Adipocyte (in vitro differentiated cells): ENCODE measurements around the gene LTF.

Experiments
- DNase-seq: peaks from one replicate; pipeline ENCODE4 v3.0.0-alpha.2; 2015; ENCODE audit warnings: low read depth
- H3K27me3 ChIP-seq: replicated peaks from 2 replicates; pipeline ENCODE4 v1.7.0; 2013; ENCODE audit warnings: mild to moderate bottlenecking, low read length, moderate library complexity; ENCODE audit not compliant: control insufficient read depth, insufficient read depth
- H3K36me3 ChIP-seq: 2 replicates; pipeline ENCODE4 v1.7.0; 2013; ENCODE audit warnings: low read length, mild to moderate bottlenecking, moderate library complexity; ENCODE audit not compliant: control insufficient read depth, insufficient read depth, severe bottlenecking
- H3K4me1 ChIP-seq: 2 replicates; pipeline ENCODE4 v1.7.0; 2013; ENCODE audit warnings: mild to moderate bottlenecking, low read length, moderate library complexity; ENCODE audit not compliant: control insufficient read depth, insufficient read depth
- H3K4me3 ChIP-seq: 2 replicates; pipeline ENCODE4 v1.7.0; 2013; ENCODE audit warnings: mild to moderate bottlenecking, low read length, moderate library complexity
- H3K9ac ChIP-seq: 2 replicates; pipeline ENCODE4 v1.7.0; 2013; ENCODE audit warnings: mild to moderate bottlenecking, low read length, moderate library complexity
- H3K9me3 ChIP-seq: 2 replicates; pipeline ENCODE4 v1.7.0; 2013; ENCODE audit warnings: mild to moderate bottlenecking, low read length, moderate library complexity; ENCODE audit not compliant: control insufficient read depth

LTF gene

GRCh38 chr3:46464326-46465195 lies at the start of gene LTF:
Gene LTF (minus strand): TSS chr3:46464905. CDS start chr3:46464867, 38 bp downstream.
- no peak for DNase-seq
- H3K4me1 ChIP-seq = peaks cover 32% of the 10 kb centered on the region

GRCh38 chr3:46512191-46512749 lies 47.6 kb upstream of the LTF start:
- no peak for DNase-seq
- Histone ChIP-seq H3K27me3 (no peaks in the 10 kb centered on the region), H3K4me3 (no peak overlapping the region), H3K36me3 (no peaks in the 10 kb centered on the region), H3K4me1 (no peaks in the 10 kb centered on the region), H3K9ac (no peak overlapping the region), H3K9me3 (no peaks in the 10 kb centered on the region)

More at GRCh38 chr3:46464326-46465195, at the start of gene LTF:
- peaks cover 12% of the 10 kb centered on the region for H3K9me3 ChIP-seq
- no peak within 1 kb of the TSS for H3K9ac ChIP-seq
- H3K27me3 ChIP-seq = peaks cover 62% of the 10 kb centered on the region
- H3K36me3 ChIP-seq = no peaks in the 10 kb centered on the region
- H3K4me3 ChIP-seq = no peak within 1 kb of the TSS

GRCh38 chr3:46509661-46510187 lies 45.0 kb upstream of the LTF start:
- no peak for DNase-seq
- H3K36me3 ChIP-seq = no peaks in the 10 kb centered on the region
- H3K9ac ChIP-seq = no peak overlapping the region
- H3K9me3 ChIP-seq = no peaks in the 10 kb centered on the region
- no peak overlapping the region for H3K4me3 ChIP-seq
- no peaks in the 10 kb centered on the region for H3K4me1 ChIP-seq
- H3K27me3 ChIP-seq = no peaks in the 10 kb centered on the region

- no peak for DNase-seq
- Histone ChIP-seq H3K9ac (no peak overlapping the region), H3K9me3 (no peaks in the 10 kb centered on the region), H3K4me3 (no peak overlapping the region), H3K4me1 (no peaks in the 10 kb centered on the region), H3K27me3 (no peaks in the 10 kb centered on the region), H3K36me3 (no peaks in the 10 kb centered on the region)
Measured at GRCh38 chr3:46508850-46509591, 44.3 kb upstream of the LTF start.

- no peak overlapping the region for H3K4me3 ChIP-seq
- no peaks in the 10 kb centered on the region for H3K27me3 ChIP-seq
- no peak overlapping the region for H3K9ac ChIP-seq
- no peaks in the 10 kb centered on the region for H3K9me3 ChIP-seq
- DNase-seq = no peak
- no peaks in the 10 kb centered on the region for H3K4me1 ChIP-seq
- no peaks in the 10 kb centered on the region for H3K36me3 ChIP-seq
Measured at GRCh38 chr3:46506526-46506925, 41.8 kb upstream of the LTF start.

GRCh38 chr3:46505953-46506352 lies 41.2 kb upstream of the LTF start:
- Histone ChIP-seq H3K4me3 (no peak overlapping the region), H3K36me3 (no peaks in the 10 kb centered on the region), H3K4me1 (no peaks in the 10 kb centered on the region), H3K9me3 (no peaks in the 10 kb centered on the region), H3K9ac (no peak overlapping the region), H3K27me3 (no peaks in the 10 kb centered on the region)
- no peak for DNase-seq

- H3K9ac ChIP-seq = no peak overlapping the region
- DNase-seq = no peak
- H3K27me3 ChIP-seq = no peaks in the 10 kb centered on the region
- no peaks in the 10 kb centered on the region for H3K9me3 ChIP-seq
- peaks cover 5% of the 10 kb centered on the region for H3K4me1 ChIP-seq
- H3K4me3 ChIP-seq = no peak overlapping the region
- no peaks in the 10 kb centered on the region for H3K36me3 ChIP-seq
Measured at GRCh38 chr3:46504789-46505188, 40.1 kb upstream of the LTF start.

GRCh38 chr3:46503200-46503874 lies 38.6 kb upstream of the LTF start:
- Histone ChIP-seq H3K9me3 (no peaks in the 10 kb centered on the region), H3K4me3 (no peak overlapping the region), H3K36me3 (no peaks in the 10 kb centered on the region), H3K9ac (no peak overlapping the region), H3K4me1 (peaks cover 5% of the 10 kb centered on the region), H3K27me3 (peaks cover 10% of the 10 kb centered on the region)
- no peak for DNase-seq

GRCh38 chr3:46501702-46502101 lies 37.0 kb upstream of the LTF start:
- no peaks in the 10 kb centered on the region for H3K36me3 ChIP-seq
- no peak overlapping the region for H3K4me3 ChIP-seq
- no peak overlapping the region for H3K9ac ChIP-seq
- peaks cover 5% of the 10 kb centered on the region for H3K4me1 ChIP-seq
- DNase-seq = no peak
- peaks cover 10% of the 10 kb centered on the region for H3K27me3 ChIP-seq
- H3K9me3 ChIP-seq = no peaks in the 10 kb centered on the region

GRCh38 chr3:46500656-46501635 lies 36.2 kb upstream of the LTF start:
- no peak overlapping the region for H3K9ac ChIP-seq
- H3K4me3 ChIP-seq = no peak overlapping the region
- H3K27me3 ChIP-seq = peaks cover 10% of the 10 kb centered on the region
- no peaks in the 10 kb centered on the region for H3K9me3 ChIP-seq
- peaks cover 5% of the 10 kb centered on the region for H3K4me1 ChIP-seq
- peak; percentile 80 for DNase-seq
- no peaks in the 10 kb centered on the region for H3K36me3 ChIP-seq
